CD4-positive, alpha-beta memory T cell (primary cell): Measurements from ENCODE around the gene HTR6. TPM values are rescaled to one million over a fixed set of nuclear protein-coding genes. Genes with fewer than 3 reads are reported as not detected.

Source experiments
- CTCF ChIA-PET: fragments of 350-600 bp; sonication (Branson Sonifier 250); formaldehyde crosslinking; loops from one replicate; lab custom pipeline; 2021; ENCODE audit warnings: inconsistent platforms; ENCODE audit not compliant: partially characterized antibody; lab: Charles Lee
- POLR2A ChIA-PET: fragments of 350-600 bp; sonication (Branson Sonifier 250); formaldehyde crosslinking; loops from one replicate; lab custom pipeline; 2021; ENCODE audit not compliant: partially characterized antibody; lab: Charles Lee
- DNase-seq, 5 donors: peaks; one replicate each; pipeline versions ENCODE4 v3.0.0 to v3.0.0-alpha.2; 2020 to 2022; ENCODE audit warnings: mixed read lengths in 1 of 5
- H3K27ac ChIP-seq: one replicate; pipeline ENCODE4 v1.7.0; 2013; ENCODE audit warnings: low read depth, low read length
- H3K27me3 ChIP-seq: 2 replicates; pipeline ENCODE4 v1.7.0; 2013; ENCODE audit warnings: mild to moderate bottlenecking, low read length, moderate library complexity; ENCODE audit not compliant: insufficient read depth
- H3K36me3 ChIP-seq: 2 replicates; pipeline ENCODE4 v1.7.0; 2013; ENCODE audit warnings: mild to moderate bottlenecking, low read length, moderate library complexity; ENCODE audit not compliant: insufficient read depth
- H3K4me1 ChIP-seq: 2 replicates; pipeline ENCODE4 v1.7.0; 2013; ENCODE audit warnings: mild to moderate bottlenecking, low read length, moderate library complexity; ENCODE audit not compliant: insufficient read depth
- H3K4me3 ChIP-seq, 2 donors: one replicate each; pipeline ENCODE4 v1.7.0; 2013; ENCODE audit warnings: low read length in 2 of 2, mild to moderate bottlenecking in 1 of 2
- H3K9me3 ChIP-seq, 2 donors: one replicate each; pipeline ENCODE4 v1.7.0; 2013; ENCODE audit warnings: low read length in 2 of 2, control low read depth in 1 of 2; ENCODE audit not compliant: control insufficient read depth in 1 of 2
- H3K27ac Mint-ChIP-seq, 7 donors: one replicate each; pipeline ENCODE4 v1.8.0; 2020 to 2021; ENCODE audit warnings: mixed read lengths in 7 of 7, mild to moderate bottlenecking in 6 of 7, inconsistent platforms in 3 of 7, moderate library complexity in 3 of 7
- H3K27me3 Mint-ChIP-seq, 2 donors: one replicate each; pipeline ENCODE4 v1.8.0; 2020 to 2021; ENCODE audit warnings: mixed read lengths in 2 of 2
- H3K36me3 Mint-ChIP-seq, 2 donors: one replicate each; pipeline ENCODE4 v1.8.0; 2020 to 2021; ENCODE audit warnings: mixed read lengths in 2 of 2, inconsistent platforms in 1 of 2, mild to moderate bottlenecking in 1 of 2
- H3K4me1 Mint-ChIP-seq, 4 donors: one replicate each; pipeline ENCODE4 v1.8.0; 2020 to 2021; ENCODE audit warnings: mixed read lengths in 4 of 4, mild to moderate bottlenecking in 1 of 4
- H3K4me3 Mint-ChIP-seq, 8 donors: one replicate each; pipeline ENCODE4 v1.8.0; 2020 to 2021; ENCODE audit warnings: mixed read lengths in 8 of 8, mild to moderate bottlenecking in 7 of 8, moderate library complexity in 6 of 8, inconsistent platforms in 3 of 8
- H3K9me3 Mint-ChIP-seq, 8 donors: one replicate each; pipeline ENCODE4 v1.8.0; 2020 to 2021; ENCODE audit warnings: mixed read lengths in 8 of 8, mild to moderate bottlenecking in 5 of 8, inconsistent platforms in 3 of 8, moderate library complexity in 1 of 8
- intact Hi-C: fragments of 100-400 bp; cut with micrococcal nuclease; formaldehyde crosslinking; loops from one replicate; pipeline ENCODE4 v1.15.1; 2023
- polyA plus RNA-seq, 2 donors: library from polyadenylated mRNA; unstranded; fragments of 300-500 nt; fragmentation: Illumina TruSeq; gene quantifications; one replicate each; pipeline ENCODE4 v1.2.3, GENCODE V29; 2021
- total RNA-seq, 2 experiments: library from RNA; stranded (reverse); gene quantifications; one replicate each; pipeline ENCODE4 v1.2.3, GENCODE V29; 2021

Gene HTR6
- total and polyA plus RNA-seq, 4 experiments from 2014 or later = 0.33 to 1.1 (median 0.44) TPM; not detected in 1

DNA sequence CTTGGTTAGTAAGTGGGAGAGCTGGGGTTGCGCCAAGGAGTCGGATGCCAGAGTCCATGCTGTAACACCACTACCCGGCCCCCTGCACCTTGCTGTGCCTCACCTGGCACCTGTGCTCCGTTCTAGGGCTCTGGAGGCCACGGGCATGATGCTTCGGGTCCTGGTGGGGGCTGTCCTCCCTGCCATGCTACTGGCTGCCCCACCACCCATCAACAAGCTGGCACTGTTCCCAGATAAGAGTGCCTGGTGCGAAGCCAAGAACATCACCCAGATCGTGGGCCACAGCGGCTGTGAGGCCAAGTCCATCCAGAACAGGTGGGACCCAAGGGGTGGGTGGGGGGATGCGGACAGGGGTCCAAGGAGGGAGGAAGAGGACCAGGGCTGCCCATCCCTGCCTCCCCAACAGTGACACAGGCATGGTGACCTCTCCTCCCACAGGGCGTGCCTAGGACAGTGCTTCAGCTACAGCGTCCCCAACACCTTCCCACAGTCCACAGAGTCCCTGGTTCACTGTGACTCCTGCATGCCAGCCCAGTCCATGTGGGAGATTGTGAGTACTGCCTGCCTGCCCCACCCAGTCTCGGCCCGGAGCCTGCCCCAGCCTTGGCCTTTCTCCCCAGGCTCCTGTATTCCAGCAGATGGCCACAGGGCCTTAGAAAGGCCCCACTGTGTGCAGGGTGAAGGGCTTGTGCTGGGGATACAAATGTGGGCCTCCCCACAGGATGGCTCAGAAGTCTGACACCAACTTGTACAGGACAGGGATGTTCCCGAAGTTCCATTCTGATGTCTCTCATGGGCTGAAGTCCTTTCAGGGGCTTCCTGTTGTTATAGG lies 9.6 kb upstream of the HTR6 start:
- CTCF ChIA-PET = interaction anchor here (0.6 to 7.9 kb wide), 7 partner anchors 13 to 219 kb away, joined by 3 to 53 read pairs (median 6); no protein-coding TSS in a partner anchor

DNA sequence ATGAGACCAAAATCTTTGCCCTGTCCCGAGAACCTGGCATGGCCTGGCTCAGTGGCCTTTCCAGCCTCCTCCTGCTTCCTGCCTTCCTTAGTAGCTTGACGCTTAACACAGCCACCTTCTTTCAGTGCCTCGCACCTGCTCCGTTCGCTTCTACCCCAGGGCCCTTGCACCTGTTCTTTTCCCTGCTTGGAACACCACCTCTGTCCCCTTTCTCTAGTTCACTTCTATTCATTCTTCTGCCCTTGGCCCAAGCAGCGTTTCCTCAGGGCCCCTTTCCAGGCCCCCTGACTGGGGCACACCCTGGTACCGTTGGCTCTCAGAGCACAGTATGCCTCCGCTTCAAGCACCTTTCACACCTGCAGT lies 9.0 kb upstream of the HTR6 start:
- ChIA-PET POLR2A (no interaction called here), CTCF (no interaction called here)
- Mint-ChIP-seq H3K27me3 (no peaks in the 10 kb centered on the region), H3K9me3 (no peaks in the 10 kb centered on the region), H3K4me3 (no peak overlapping the region), H3K36me3 (peaks cover 0 to 10% of the 10 kb centered on the region in 2 donors), H3K4me1 (peaks cover 10 to 27% (median 16%) of the 10 kb centered on the region in 4 donors), H3K27ac (peak overlapping the region in 4 of 7 donors; percentile 5 to 71 (median 42))
- H3K27ac ChIP-seq = no peak overlapping the region
- H3K4me1 ChIP-seq = peaks cover 14% of the 10 kb centered on the region
- H3K9me3 ChIP-seq = no peaks in the 10 kb centered on the region
- no peak overlapping the region for H3K4me3 ChIP-seq
- no peaks in the 10 kb centered on the region for H3K36me3 ChIP-seq
- no peak for DNase-seq
- H3K27me3 ChIP-seq = no peaks in the 10 kb centered on the region
- intact Hi-C loops = no loop called here

More for the DNA sequence above, 9.6 kb upstream of the HTR6 start:
- H3K4me3 Mint-ChIP-seq = no peak overlapping the region
- H3K27ac Mint-ChIP-seq = peak overlapping the region in 1 of 7 donors; percentile 12
- POLR2A ChIA-PET = no interaction called here
- H3K4me1 Mint-ChIP-seq = peaks cover 10 to 33% (median 13%) of the 10 kb centered on the region in 4 donors
- intact Hi-C loops = loop anchor here (5.0 kb wide), 1 partner anchor 218 kb away; no protein-coding TSS in a partner anchor
- H3K27me3 Mint-ChIP-seq = no peaks in the 10 kb centered on the region
- H3K9me3 Mint-ChIP-seq = no peaks in the 10 kb centered on the region
- Histone ChIP-seq H3K4me3 (no peak overlapping the region), H3K27me3 (no peaks in the 10 kb centered on the region), H3K36me3 (no peaks in the 10 kb centered on the region), H3K9me3 (no peaks in the 10 kb centered on the region), H3K4me1 (peaks cover 16% of the 10 kb centered on the region), H3K27ac (no peak overlapping the region)
- peaks cover 0 to 10% of the 10 kb centered on the region in 2 donors for H3K36me3 Mint-ChIP-seq
- DNase-seq = peak in 1 of 5 donors; percentile 36

- Mint-ChIP-seq H3K4me1 (peaks cover 10 to 22% (median 16%) of the 10 kb centered on the region in 4 donors), H3K27ac (no peak overlapping the region), H3K27me3 (no peaks in the 10 kb centered on the region), H3K4me3 (no peak overlapping the region), H3K36me3 (peaks cover 0 to 10% of the 10 kb centered on the region in 2 donors), H3K9me3 (no peaks in the 10 kb centered on the region)
- Histone ChIP-seq H3K4me1 (peaks cover 9% of the 10 kb centered on the region), H3K9me3 (no peaks in the 10 kb centered on the region), H3K4me3 (no peak overlapping the region), H3K27ac (no peak overlapping the region), H3K27me3 (no peaks in the 10 kb centered on the region), H3K36me3 (no peaks in the 10 kb centered on the region)
- intact Hi-C loops = no loop called here
- ChIA-PET CTCF (interaction anchor here (0.7 kb wide), 1 partner anchor 48 kb away, joined by 3 read pairs; no protein-coding TSS in a partner anchor), POLR2A (no interaction called here)
- DNase-seq = no peak
Observed at GRCh38 chr1:19656134-19656779, 8.4 kb upstream of the HTR6 start.

DNA sequence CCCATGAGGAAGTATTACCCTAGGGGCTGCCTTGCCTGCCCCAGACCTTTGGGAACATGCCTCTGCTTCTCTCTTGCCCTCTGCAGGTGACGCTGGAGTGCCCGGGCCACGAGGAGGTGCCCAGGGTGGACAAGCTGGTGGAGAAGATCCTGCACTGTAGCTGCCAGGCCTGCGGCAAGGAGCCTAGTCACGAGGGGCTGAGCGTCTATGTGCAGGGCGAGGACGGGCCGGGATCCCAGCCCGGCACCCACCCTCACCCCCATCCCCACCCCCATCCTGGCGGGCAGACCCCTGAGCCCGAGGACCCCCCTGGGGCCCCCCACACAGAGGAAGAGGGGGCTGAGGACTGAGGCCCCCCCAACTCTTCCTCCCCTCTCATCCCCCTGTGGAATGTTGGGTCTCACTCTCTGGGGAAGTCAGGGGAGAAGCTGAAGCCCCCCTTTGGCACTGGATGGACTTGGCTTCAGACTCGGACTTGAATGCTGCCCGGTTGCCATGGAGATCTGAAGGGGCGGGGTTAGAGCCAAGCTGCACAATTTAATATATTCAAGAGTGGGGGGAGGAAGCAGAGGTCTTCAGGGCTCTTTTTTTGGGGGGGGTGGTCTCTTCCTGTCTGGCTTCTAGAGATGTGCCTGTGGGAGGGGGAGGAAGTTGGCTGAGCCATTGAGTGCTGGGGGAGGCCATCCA lies 7.8 kb upstream of the HTR6 start:
- H3K36me3 ChIP-seq = no peaks in the 10 kb centered on the region
- Mint-ChIP-seq H3K9me3 (no peaks in the 10 kb centered on the region), H3K27ac (no peak overlapping the region), H3K4me3 (no peak overlapping the region), H3K36me3 (peaks cover 0 to 10% of the 10 kb centered on the region in 2 donors), H3K4me1 (peaks cover 10 to 25% (median 17%) of the 10 kb centered on the region in 4 donors), H3K27me3 (peaks cover 0 to 3% of the 10 kb centered on the region in 2 donors)
- POLR2A ChIA-PET = no interaction called here
- CTCF ChIA-PET = interaction anchor here (0.7 to 1.4 kb wide), 2 partner anchors 48 to 477 kb away, joined by 3 read pairs; no protein-coding TSS in a partner anchor
- no peaks in the 10 kb centered on the region for H3K27me3 ChIP-seq
- H3K9me3 ChIP-seq = no peaks in the 10 kb centered on the region
- DNase-seq = no peak
- intact Hi-C loops = no loop called here
- H3K27ac ChIP-seq = no peak overlapping the region
- no peak overlapping the region for H3K4me3 ChIP-seq
- H3K4me1 ChIP-seq = peaks cover 11% of the 10 kb centered on the region

- intact Hi-C loops = no loop called here
- DNase-seq = no peak
- Mint-ChIP-seq H3K4me3 (no peak overlapping the region), H3K36me3 (peaks cover 0 to 10% of the 10 kb centered on the region in 2 donors), H3K27ac (peak overlapping the region in 1 of 7 donors; percentile 41), H3K27me3 (peaks cover 0 to 3% of the 10 kb centered on the region in 2 donors), H3K4me1 (peaks cover 10 to 27% (median 17%) of the 10 kb centered on the region in 4 donors), H3K9me3 (no peaks in the 10 kb centered on the region)
- H3K27me3 ChIP-seq = no peaks in the 10 kb centered on the region
- no peaks in the 10 kb centered on the region for H3K36me3 ChIP-seq
- ChIA-PET POLR2A (no interaction called here), CTCF (interaction anchor here (1.4 kb wide), 1 partner anchor 478 kb away, joined by 3 read pairs; no protein-coding TSS in a partner anchor)
- H3K4me3 ChIP-seq = no peak overlapping the region
- no peaks in the 10 kb centered on the region for H3K9me3 ChIP-seq
- H3K27ac ChIP-seq = no peak overlapping the region
- H3K4me1 ChIP-seq = peaks cover 13% of the 10 kb centered on the region
Observed at GRCh38 chr1:19657511-19657910, 7.2 kb upstream of the HTR6 start.

- Histone ChIP-seq H3K36me3 (no peaks in the 10 kb centered on the region), H3K4me3 (no peak overlapping the region), H3K9me3 (no peaks in the 10 kb centered on the region), H3K4me1 (peaks cover 13% of the 10 kb centered on the region), H3K27me3 (no peaks in the 10 kb centered on the region), H3K27ac (no peak overlapping the region)
- Mint-ChIP-seq H3K27me3 (peaks cover 0 to 7% of the 10 kb centered on the region in 2 donors), H3K36me3 (peaks cover 0 to 10% of the 10 kb centered on the region in 2 donors), H3K9me3 (peaks cover 0 to 1% (median 0%) of the 10 kb centered on the region in 8 donors), H3K4me3 (no peak overlapping the region), H3K4me1 (peaks cover 10 to 32% (median 18%) of the 10 kb centered on the region in 4 donors), H3K27ac (no peak overlapping the region)
- POLR2A ChIA-PET = no interaction called here
- intact Hi-C loops = no loop called here
- CTCF ChIA-PET = interaction anchor here (1.4 kb wide), 1 partner anchor 479 kb away, joined by 3 read pairs; no protein-coding TSS in a partner anchor
- DNase-seq = no peak
Observed at GRCh38 chr1:19658186-19658585, 6.5 kb upstream of the HTR6 start.
